IgD-negative memory B cell (primary cell): ENCODE results near the gene CNST. TPM values are rescaled to one million over a fixed set of nuclear protein-coding genes. Genes with fewer than 3 reads are reported as not detected.
A peak's percentile ranks its signal among the peaks of the same experiment; 100 is the strongest.
"Not testable (repeated sequence)": the region's sequence is repeated elsewhere in the genome, so short reads cannot be mapped to it uniquely, and the experiment has no call there.

Experiments
- H3K27ac Mint-ChIP-seq, 3 donors: one replicate each; pipeline ENCODE4 v1.8.0; 2020 to 2022; ENCODE audit warnings: mild to moderate bottlenecking in 3 of 3, mixed read lengths in 3 of 3, moderate library complexity in 1 of 3
- H3K27me3 Mint-ChIP-seq: one replicate; pipeline ENCODE4 v1.8.0; 2021; ENCODE audit warnings: mixed read lengths
- H3K36me3 Mint-ChIP-seq: one replicate; pipeline ENCODE4 v1.8.0; 2020; ENCODE audit warnings: mild to moderate bottlenecking, mixed read lengths
- H3K4me1 Mint-ChIP-seq, 3 donors: one replicate each; pipeline ENCODE4 v1.8.0; 2020 to 2022; ENCODE audit warnings: mixed read lengths in 3 of 3, mild to moderate bottlenecking in 1 of 3
- H3K4me3 Mint-ChIP-seq, 4 donors: one replicate each; pipeline ENCODE4 v1.8.0; 2020 to 2022; ENCODE audit warnings: mild to moderate bottlenecking in 4 of 4, mixed read lengths in 4 of 4, moderate library complexity in 3 of 4
- H3K9me3 Mint-ChIP-seq, 3 donors: one replicate each; pipeline ENCODE4 v1.8.0; 2020 to 2021; ENCODE audit warnings: mixed read lengths in 3 of 3, mild to moderate bottlenecking in 1 of 3
- polyA plus RNA-seq: library from polyadenylated mRNA; unstranded; fragments of 300-500 nt; fragmentation: Illumina TruSeq; gene quantifications from one replicate; pipeline ENCODE4 v1.2.3, GENCODE V29; 2021

CNST gene
- polyA plus RNA-seq, 1 donor from 2014 or later = 51.6 TPM

- Mint-ChIP-seq H3K9me3 (no peaks in the 10 kb centered on the region), H3K27me3 (no peaks in the 10 kb centered on the region), H3K4me3 (peak overlapping the region in 1 of 4 donors; percentile 55), H3K27ac (peak overlapping the region in 2 of 3 donors; percentile 39 to 73), H3K4me1 (peaks cover 21 to 27% (median 22%) of the 10 kb centered on the region in 3 donors), H3K36me3 (peaks cover 3% of the 10 kb centered on the region)
Observed at GRCh38 chr1:246608616-246609376, 42.5 kb downstream of the CNST start.

- no peak overlapping the region for H3K27ac Mint-ChIP-seq
Observed at GRCh38 chr1:246609632-246610031, 43.4 kb downstream of the CNST start.

GRCh38 chr1:246613096-246613758 lies 47.0 kb downstream of the CNST start:
- Mint-ChIP-seq H3K27me3 (no peaks in the 10 kb centered on the region), H3K9me3 (no peaks in the 10 kb centered on the region), H3K4me1 (peaks cover 25 to 30% (median 27%) of the 10 kb centered on the region in 3 donors), H3K36me3 (no peaks in the 10 kb centered on the region), H3K4me3 (no peak overlapping the region), H3K27ac (no peak overlapping the region)

More at GRCh38 chr1:246609632-246610031, 43.4 kb downstream of the CNST start:
- Mint-ChIP-seq H3K4me1 (peaks cover 22 to 27% (median 23%) of the 10 kb centered on the region in 3 donors), H3K4me3 (no peak overlapping the region), H3K27me3 (no peaks in the 10 kb centered on the region), H3K36me3 (peaks cover 3% of the 10 kb centered on the region), H3K9me3 (no peaks in the 10 kb centered on the region)

- H3K27ac Mint-ChIP-seq = no peak overlapping the region
- no peaks in the 10 kb centered on the region for H3K9me3 Mint-ChIP-seq
- no peak overlapping the region for H3K4me3 Mint-ChIP-seq
- no peaks in the 10 kb centered on the region for H3K27me3 Mint-ChIP-seq
- H3K4me1 Mint-ChIP-seq = peaks cover 9 to 12% (median 10%) of the 10 kb centered on the region in 3 donors
- peaks cover 5% of the 10 kb centered on the region for H3K36me3 Mint-ChIP-seq
Observed at GRCh38 chr1:246617156-246617555, 50.9 kb downstream of the CNST start.

GRCh38 chr1:246617768-246618167 lies 51.5 kb downstream of the CNST start:
- Mint-ChIP-seq H3K36me3 (peaks cover 8% of the 10 kb centered on the region), H3K27me3 (no peaks in the 10 kb centered on the region), H3K4me1 (peaks cover 9 to 14% (median 12%) of the 10 kb centered on the region in 3 donors), H3K27ac (peak overlapping the region in 1 of 3 donors; percentile 65), H3K4me3 (no peak overlapping the region), H3K9me3 (no peaks in the 10 kb centered on the region)

GRCh38 chr1:246618240-246618808 lies 52.1 kb downstream of the CNST start:
- Mint-ChIP-seq H3K27ac (peak overlapping the region in 1 of 3 donors; percentile 65), H3K36me3 (peaks cover 8% of the 10 kb centered on the region), H3K9me3 (no peaks in the 10 kb centered on the region)

GRCh38 chr1:246622035-246622652 lies 55.9 kb downstream of the CNST start:
- H3K36me3 Mint-ChIP-seq = peaks cover 13% of the 10 kb centered on the region

More at GRCh38 chr1:246618240-246618808, 52.1 kb downstream of the CNST start:
- Mint-ChIP-seq H3K27me3 (no peaks in the 10 kb centered on the region), H3K4me3 (no peak overlapping the region), H3K4me1 (peaks cover 4 to 9% (median 8%) of the 10 kb centered on the region in 3 donors)

GRCh38 chr1:246624091-246624490 lies 57.8 kb downstream of the CNST start:
- Mint-ChIP-seq H3K27ac (peak overlapping the region in 1 of 3 donors; percentile 86), H3K4me1 (peaks cover 3 to 14% (median 14%) of the 10 kb centered on the region in 3 donors), H3K9me3 (no peaks in the 10 kb centered on the region), H3K27me3 (no peaks in the 10 kb centered on the region), H3K36me3 (peaks cover 14% of the 10 kb centered on the region), H3K4me3 (no peak overlapping the region)

More at GRCh38 chr1:246622035-246622652, 55.9 kb downstream of the CNST start:
- no peaks in the 10 kb centered on the region for H3K27me3 Mint-ChIP-seq
- H3K4me1 Mint-ChIP-seq = peaks cover under 1 to 10% (median 3%) of the 10 kb centered on the region in 3 donors
- no peaks in the 10 kb centered on the region for H3K9me3 Mint-ChIP-seq
- H3K27ac Mint-ChIP-seq = peak overlapping the region in 1 of 3 donors; percentile 59
- no peak overlapping the region for H3K4me3 Mint-ChIP-seq

- Mint-ChIP-seq H3K27me3 (no peaks in the 10 kb centered on the region), H3K4me1 (peaks cover 0 to 16% (median 13%) of the 10 kb centered on the region in 3 donors), H3K9me3 (no peaks in the 10 kb centered on the region), H3K4me3 (no peak overlapping the region), H3K27ac (no peak overlapping the region), H3K36me3 (peaks cover 8% of the 10 kb centered on the region)
Observed at GRCh38 chr1:246629030-246629429, 62.8 kb downstream of the CNST start.

- Mint-ChIP-seq H3K27ac (no peak overlapping the region), H3K9me3 (no peaks in the 10 kb centered on the region), H3K27me3 (no peaks in the 10 kb centered on the region), H3K4me3 (no peak overlapping the region), H3K4me1 (peaks cover 0 to 16% (median 13%) of the 10 kb centered on the region in 3 donors), H3K36me3 (peaks cover 8% of the 10 kb centered on the region)
Observed at GRCh38 chr1:246629976-246630375, 63.7 kb downstream of the CNST start.

GRCh38 chr1:246631426-246631825 lies 65.2 kb downstream of the CNST start:
- Mint-ChIP-seq H3K4me1 (peaks cover 0 to 16% (median 13%) of the 10 kb centered on the region in 3 donors), H3K27ac (no peak overlapping the region), H3K9me3 (no peaks in the 10 kb centered on the region), H3K4me3 (no peak overlapping the region), H3K27me3 (no peaks in the 10 kb centered on the region), H3K36me3 (peaks cover 8% of the 10 kb centered on the region)

- Mint-ChIP-seq H3K27ac (no peak overlapping the region), H3K9me3 (no peaks in the 10 kb centered on the region), H3K4me3 (no peak overlapping the region), H3K27me3 (no peaks in the 10 kb centered on the region), H3K4me1 (peaks cover 0 to 11% (median 4%) of the 10 kb centered on the region in 3 donors), H3K36me3 (peaks cover 2% of the 10 kb centered on the region)
Observed at GRCh38 chr1:246632281-246633168, 66.3 kb downstream of the CNST start.

GRCh38 chr1:246634659-246635058 lies 68.4 kb downstream of the CNST start:
- not testable (repeated sequence) for H3K4me3 Mint-ChIP-seq, H3K4me1 Mint-ChIP-seq, H3K9me3 Mint-ChIP-seq, H3K36me3 Mint-ChIP-seq, H3K27me3 Mint-ChIP-seq, H3K27ac Mint-ChIP-seq
